HG03025 (cell line): Measurements from ENCODE around the gene RELT.

Experiments
- ATAC-seq: cut with Tn5 transposase; IDR thresholded peaks from one replicate; pipeline ENCODE4 v1.9.1; 2021; ENCODE audit warnings: mild to moderate bottlenecking, moderate library complexity; ENCODE audit not compliant: unreplicated experiment, low FRiP score

RELT gene

GRCh38 chr11:73389916-73390315 lies 13.7 kb downstream of the RELT start:
- ATAC-seq, result no peak

GRCh38 chr11:73390601-73391565 lies 14.7 kb downstream of the RELT start:
- ATAC-seq, result no peak

GRCh38 chr11:73391665-73392064 lies 15.5 kb downstream of the RELT start:
- ATAC-seq, result no peak

GRCh38 chr11:73392108-73393010 lies 16.2 kb downstream of the RELT start:
- no peak for ATAC-seq

GRCh38 chr11:73393011-73393380 lies 16.8 kb downstream of the RELT start:
- ATAC-seq, result no peak

- no peak for ATAC-seq
These were observed 17.5 kb downstream of the RELT start for GRCh38 chr11:73393479-73394415.

- no peak for ATAC-seq
These were observed 18.5 kb downstream of the RELT start for GRCh38 chr11:73394416-73395296.

GRCh38 chr11:73395297-73396208 lies 19.4 kb downstream of the RELT start:
- no peak for ATAC-seq

GRCh38 chr11:73396251-73396930 lies 20.2 kb downstream of the RELT start:
- ATAC-seq, result no peak

GRCh38 chr11:73396985-73397384 lies 20.8 kb downstream of the RELT start:
- ATAC-seq, result no peak

GRCh38 chr11:73397468-73398131 lies 21.4 kb downstream of the RELT start:
- ATAC-seq, result no peak

GRCh38 chr11:73398132-73398526 lies 21.9 kb downstream of the RELT start:
- ATAC-seq, result no peak

- ATAC-seq, result no peak
These were observed 22.5 kb downstream of the RELT start for GRCh38 chr11:73398721-73399120.

- ATAC-seq, result no peak
These were observed 23.0 kb downstream of the RELT start for GRCh38 chr11:73399159-73399590.

GRCh38 chr11:73399636-73400035 lies 23.4 kb downstream of the RELT start:
- no peak for ATAC-seq

- ATAC-seq, result no peak
These were observed 24.1 kb downstream of the RELT start for GRCh38 chr11:73400293-73400692.
